HG03175 (cell line): ENCODE data around the gene CCDC70.
"Not testable (repeated sequence)": the region's sequence is repeated elsewhere in the genome, so short reads cannot be mapped to it uniquely, and the experiment has no call there.

Source experiments
- ATAC-seq: cut with Tn5 transposase; IDR thresholded peaks from one replicate; pipeline ENCODE4 v1.9.1; 2021; ENCODE audit warnings: mild to moderate bottlenecking, moderate library complexity; ENCODE audit not compliant: unreplicated experiment

CCDC70 gene

GRCh38 chr13:51905787-51906186 is 44.0 kb downstream of the CCDC70 start:
- ATAC-seq, result no peak

DNA sequence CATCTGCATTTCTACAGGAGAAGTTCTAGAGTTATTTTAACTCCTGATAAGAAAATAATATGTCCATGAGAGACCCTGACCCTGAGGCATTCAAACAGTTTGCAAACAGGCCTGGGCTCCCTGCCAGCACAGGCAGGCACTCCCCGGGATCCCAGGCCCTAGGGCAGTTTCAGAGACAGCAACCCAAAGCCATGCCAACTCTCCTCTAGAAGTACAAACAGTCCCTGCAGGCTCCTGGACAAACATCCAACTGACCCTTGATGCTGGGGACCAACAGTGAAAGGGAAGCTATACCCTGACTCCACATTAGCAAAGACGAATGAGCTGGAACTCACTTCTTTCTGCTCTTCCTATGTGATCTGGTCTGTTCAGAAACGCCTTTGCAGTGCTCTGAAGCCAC is 44.8 kb downstream of the CCDC70 start:
- no peak for ATAC-seq

DNA sequence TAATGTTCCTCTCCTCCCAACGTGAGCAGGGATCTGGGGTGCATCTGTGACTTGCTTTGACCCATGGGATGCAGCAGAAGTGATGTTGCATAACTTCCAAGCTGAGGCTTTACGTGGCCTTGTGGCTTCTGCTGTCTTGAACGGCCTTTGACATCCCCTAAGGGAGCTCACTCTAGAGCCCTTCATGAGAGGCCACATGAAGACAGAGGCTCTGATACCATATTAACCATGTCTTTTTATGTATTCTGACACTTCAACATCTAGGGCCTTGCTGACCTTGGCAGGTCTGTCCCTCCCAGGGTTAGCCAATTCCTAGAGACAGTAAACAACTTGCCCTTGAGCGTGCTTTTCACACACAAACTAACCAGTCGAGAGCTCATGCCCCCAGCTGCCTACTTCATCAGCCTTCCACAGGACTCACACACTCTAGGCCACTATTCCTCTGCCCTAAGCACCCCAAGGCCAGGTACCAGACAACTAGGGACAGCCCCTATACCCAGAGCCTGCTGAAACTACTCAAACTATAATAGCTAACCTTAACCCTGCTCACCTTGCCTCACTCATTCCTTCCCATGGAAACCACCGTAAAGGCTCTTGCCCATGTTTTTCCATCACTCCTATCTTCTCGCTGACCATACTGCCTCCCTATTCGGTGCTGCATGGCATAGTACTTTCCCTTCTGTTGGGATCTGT is 45.4 kb downstream of the CCDC70 start:
- no peak for ATAC-seq

DNA sequence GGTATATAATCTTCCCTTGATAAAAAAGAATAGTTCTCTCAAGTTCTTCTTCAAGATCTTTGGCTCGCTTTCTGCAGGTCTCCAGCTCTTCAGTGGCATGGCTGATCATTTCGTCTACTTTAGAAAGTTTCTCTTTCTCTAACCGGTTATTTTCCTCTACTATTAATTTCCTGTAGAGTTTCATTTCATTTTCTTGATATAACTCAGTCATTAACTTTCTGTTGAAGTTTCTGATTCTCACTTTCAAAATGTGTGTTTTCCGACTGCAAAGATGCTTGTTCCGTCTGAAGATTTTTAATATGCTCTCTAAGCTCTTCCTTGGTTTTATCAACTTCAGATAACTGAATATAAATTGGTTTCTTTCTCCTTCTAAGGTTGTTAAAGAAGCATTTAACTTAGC is 47.5 kb downstream of the CCDC70 start:
- not testable (repeated sequence) for ATAC-seq

GRCh38 chr13:51910508-51910907 is 48.7 kb downstream of the CCDC70 start:
- no peak for ATAC-seq

- ATAC-seq, result no peak
Measured at GRCh38 chr13:51912091-51912490, 50.3 kb downstream of the CCDC70 start.

DNA sequence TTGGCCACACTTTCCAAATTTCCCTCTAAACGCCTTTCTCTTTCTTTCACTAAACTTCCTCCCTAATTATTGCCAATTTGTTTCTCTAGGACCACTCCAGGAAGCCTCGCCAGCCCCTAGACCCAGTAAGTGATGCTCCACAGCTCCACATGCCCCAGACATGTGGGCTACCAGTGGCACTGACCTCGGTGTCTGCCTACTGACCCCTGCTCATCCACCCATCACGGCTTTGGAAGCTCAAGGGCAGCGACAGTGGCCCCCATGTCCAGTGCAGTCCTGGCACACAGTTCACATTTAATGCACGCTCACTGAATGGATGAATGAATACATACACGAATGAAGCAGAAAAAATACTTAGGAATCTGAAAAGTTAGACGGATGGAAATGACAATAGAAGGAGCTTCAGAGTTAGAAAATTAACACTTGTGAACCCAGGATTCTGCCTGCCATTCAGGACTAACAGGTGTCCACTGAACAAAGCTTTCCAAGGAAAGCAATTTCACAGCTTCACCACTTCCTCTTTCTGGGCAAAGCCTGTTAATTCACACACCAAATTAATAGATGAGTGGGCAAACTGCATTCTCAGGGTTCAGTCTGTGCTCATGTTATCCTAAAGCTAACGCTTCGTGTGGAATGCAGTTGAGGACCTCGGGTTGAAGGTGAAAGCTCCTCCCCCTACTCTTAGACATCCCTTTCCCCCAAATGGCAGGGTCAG is 50.9 kb downstream of the CCDC70 start:
- peak; percentile 49 for ATAC-seq

DNA sequence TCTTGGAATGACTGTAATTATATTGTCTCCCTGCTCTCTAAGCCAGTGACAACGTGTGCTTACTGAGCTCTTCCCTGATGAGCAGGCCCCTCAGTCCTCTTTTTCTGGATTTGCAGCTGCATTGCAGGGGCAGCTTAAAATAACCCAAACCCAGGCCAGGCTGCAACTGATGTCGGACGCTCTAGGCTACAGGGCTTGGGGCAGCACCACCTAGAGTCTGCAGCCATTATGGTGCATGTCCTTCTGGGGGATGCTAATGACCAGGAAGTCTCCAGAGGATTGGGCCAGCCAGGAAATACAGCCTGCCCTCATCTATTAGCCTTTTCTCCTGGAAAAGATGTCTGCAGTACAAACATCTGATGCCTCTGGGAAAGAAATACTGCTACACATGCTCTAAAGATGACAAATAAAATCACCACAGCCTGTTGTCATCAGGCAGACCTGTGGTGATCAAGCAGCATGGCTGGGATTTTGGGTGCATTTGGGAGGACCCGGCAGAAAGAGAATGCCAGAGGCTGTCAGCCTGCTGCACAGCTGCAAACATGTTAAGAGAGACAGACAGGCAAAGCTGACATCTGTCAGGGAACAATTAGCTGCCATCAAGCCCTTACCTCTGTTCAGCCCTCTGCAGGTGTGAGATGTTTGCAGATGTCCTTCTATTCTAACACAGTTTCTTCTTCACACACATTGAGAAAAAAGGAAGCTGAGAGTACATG is 51.8 kb downstream of the CCDC70 start:
- ATAC-seq, result no peak

- no peak for ATAC-seq
Measured at GRCh38 chr13:51914137-51914493, 52.3 kb downstream of the CCDC70 start.
